ENCODE results near the gene DHX35.
A peak's percentile ranks its signal among the peaks of the same experiment; 100 is the strongest.

DHX35 gene

GRCh38 chr20:39057911-39058310 lies 95.8 kb downstream of the DHX35 start:
- DNase-seq (ENCODE audit: low spot score) (no peak), FAIRE-seq (no peak)

GRCh38 chr20:39059036-39059435 lies 96.9 kb downstream of the DHX35 start:
- DNase-seq (ENCODE audit: low spot score) (no peak), FAIRE-seq (no peak)

GRCh38 chr20:39066471-39067242 lies 104.5 kb downstream of the DHX35 start:
- FAIRE-seq (no peak), DNase-seq (ENCODE audit: low spot score) (no peak)

DNA sequence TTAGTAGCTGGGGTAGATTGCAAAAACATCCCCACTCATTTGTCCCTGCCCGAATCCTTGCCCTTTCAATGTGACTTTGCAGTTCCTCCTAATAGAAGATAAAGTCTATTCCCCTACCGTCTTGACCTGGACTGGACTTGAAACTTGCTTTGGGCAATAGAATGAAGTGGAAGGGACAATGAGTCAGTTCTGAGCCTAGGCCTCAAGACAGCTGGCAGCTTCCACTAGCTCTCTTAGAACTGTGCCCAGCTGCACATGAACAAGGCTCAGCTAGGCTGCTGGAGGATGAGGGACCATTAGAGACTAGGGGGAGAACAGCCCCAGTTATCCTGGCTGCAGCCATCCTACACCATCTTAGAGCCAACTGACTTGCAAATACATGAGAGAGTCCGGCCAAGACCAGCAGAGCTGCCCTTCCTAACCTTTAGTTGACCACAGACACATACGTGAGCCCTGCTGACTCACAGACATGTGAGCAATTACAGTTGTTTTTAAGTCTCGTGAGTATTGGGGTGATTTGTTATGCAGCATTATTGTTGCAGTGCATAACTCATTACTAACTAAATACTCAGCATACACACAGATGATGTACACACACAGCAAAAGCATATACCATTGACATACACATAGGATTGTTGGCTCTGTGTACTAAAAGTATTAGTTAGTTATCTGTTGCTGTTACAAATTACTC lies 105.5 kb downstream of the DHX35 start:
- DNase-seq (ENCODE audit: low spot score) (no peak), FAIRE-seq (no peak)

GRCh38 chr20:39069976-39070375 lies 107.8 kb downstream of the DHX35 start:
- FAIRE-seq (no peak), DNase-seq (ENCODE audit: low spot score) (no peak)

DNA sequence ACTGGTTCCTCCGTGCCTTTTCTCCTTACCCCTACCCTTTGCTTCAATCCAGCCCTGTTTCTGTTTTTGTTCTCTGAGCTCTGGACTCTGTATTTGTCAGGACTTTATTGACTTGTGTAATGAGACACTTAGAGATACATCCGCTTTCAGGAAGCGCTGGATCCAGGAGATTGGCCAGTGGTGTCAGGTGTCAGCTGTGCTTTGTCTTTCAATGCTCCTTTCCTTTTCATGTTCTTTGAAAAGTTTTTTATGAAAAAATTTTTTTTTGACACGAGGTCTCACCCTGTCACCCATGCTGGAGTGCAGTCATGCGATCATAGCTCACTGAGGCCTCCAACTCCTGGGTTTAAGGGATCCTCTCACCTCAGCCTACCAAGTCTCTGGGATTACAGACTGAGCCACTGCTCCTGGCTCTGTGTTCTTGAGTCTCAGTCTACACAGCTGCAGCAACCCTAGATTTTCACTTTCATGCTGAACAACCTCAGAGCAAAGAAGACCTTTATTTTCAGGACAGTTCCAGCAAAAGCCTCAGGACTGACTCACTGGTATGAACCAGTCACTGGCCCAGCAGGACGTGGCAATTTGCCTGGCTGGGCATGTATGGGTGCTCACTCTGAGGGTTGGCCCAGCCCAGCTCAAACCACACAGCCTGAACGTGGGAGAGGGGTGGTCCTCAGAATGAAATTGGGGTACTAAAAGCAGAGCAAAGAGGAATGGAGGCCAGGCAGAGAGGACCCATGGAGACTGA lies 108.5 kb downstream of the DHX35 start:
- FAIRE-seq (no peak), DNase-seq (ENCODE audit: low spot score) (peak; percentile 29)

DNA sequence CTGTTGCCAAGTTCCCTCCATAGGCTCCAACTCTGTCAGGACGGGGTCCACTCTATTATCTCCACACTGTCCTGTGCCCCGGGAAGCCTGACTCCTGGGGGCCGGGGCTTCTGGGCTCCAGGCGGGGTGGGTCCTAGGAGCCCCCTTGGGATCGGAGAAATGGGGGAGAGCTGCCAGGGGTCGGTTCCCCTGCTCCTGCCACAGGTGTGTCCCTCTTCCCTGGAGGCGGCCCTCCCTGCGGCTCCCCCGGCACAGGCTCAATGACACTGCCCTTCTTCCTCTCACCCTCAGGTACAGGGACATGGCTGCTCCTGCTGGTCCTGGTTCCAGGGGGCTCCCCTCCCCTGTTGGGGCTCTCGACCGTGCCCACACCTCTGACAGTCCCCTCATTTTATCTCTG lies 110.0 kb downstream of the DHX35 start:
- FAIRE-seq (no peak), DNase-seq (ENCODE audit: low spot score) (no peak)

- DNase-seq (ENCODE audit: low spot score) (no peak), FAIRE-seq (no peak)
Measured at GRCh38 chr20:39072653-39073052, 110.5 kb downstream of the DHX35 start.

DNA sequence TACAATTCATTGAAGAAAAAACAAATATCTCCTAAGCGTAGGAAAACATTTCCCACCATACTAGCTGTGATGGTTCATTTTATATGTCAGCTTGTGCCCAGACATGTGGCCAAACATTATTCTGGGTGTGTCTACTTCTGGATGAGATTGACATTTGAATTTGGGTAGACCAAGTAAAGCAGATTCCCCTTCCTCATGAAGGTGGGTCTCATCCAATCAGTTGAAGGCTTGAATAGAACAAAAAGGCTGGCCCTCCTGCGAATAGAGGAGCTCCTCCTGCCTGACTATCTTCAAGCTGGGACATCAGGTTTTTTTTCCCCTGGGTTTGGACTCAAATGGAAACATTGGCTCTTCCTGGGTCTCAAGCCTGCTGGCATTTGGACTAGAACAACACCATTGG lies 113.6 kb downstream of the DHX35 start:
- no peak for DNase-seq (ENCODE audit: low spot score)
- FAIRE-seq: no peak

DNA sequence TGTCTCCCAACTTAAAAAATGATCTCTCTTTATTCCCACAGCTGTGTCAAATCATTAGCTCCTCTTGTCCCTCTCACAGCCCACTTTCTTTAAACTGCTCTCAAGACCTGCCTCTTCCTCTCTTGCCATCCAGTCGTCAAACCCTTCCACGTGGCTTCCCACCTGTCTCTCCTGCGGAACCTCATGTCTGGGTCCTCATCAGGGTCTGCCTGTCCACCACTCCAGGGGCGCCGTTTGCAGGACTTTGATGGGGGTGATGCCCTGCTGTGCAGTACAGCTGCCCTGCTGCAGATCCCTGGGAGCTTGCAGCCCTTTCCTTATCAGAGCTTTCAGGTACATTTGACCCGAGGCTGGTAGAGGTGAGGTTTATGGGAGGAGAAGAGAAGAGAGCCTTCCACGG lies 114.8 kb downstream of the DHX35 start:
- no peak for DNase-seq (ENCODE audit: low spot score)
- no peak for FAIRE-seq

DNA sequence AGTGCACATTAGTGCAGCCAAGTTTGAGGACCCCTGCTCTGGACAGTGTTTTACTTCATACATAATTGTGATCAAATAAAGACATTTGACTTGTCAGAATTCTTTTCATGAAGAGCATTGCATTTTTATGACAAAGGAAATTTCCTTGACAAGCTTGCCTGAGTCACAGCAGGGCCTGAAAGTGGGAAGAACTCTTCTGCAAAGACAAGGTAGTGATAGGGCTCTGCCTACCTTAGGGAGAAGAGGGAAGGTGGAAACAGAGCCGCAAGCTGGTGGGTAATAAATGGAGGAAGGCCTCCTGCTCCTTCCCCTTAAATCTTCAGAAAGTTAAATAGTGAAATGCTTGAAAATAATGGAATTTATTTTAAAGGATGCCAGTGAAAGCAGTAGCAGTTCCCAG lies 118.2 kb downstream of the DHX35 start:
- no peak for DNase-seq (ENCODE audit: low spot score)
- no peak for FAIRE-seq

GRCh38 chr20:39081255-39081654 lies 119.1 kb downstream of the DHX35 start:
- no peak for FAIRE-seq
- DNase-seq (ENCODE audit: low spot score): peak; percentile 80

DNA sequence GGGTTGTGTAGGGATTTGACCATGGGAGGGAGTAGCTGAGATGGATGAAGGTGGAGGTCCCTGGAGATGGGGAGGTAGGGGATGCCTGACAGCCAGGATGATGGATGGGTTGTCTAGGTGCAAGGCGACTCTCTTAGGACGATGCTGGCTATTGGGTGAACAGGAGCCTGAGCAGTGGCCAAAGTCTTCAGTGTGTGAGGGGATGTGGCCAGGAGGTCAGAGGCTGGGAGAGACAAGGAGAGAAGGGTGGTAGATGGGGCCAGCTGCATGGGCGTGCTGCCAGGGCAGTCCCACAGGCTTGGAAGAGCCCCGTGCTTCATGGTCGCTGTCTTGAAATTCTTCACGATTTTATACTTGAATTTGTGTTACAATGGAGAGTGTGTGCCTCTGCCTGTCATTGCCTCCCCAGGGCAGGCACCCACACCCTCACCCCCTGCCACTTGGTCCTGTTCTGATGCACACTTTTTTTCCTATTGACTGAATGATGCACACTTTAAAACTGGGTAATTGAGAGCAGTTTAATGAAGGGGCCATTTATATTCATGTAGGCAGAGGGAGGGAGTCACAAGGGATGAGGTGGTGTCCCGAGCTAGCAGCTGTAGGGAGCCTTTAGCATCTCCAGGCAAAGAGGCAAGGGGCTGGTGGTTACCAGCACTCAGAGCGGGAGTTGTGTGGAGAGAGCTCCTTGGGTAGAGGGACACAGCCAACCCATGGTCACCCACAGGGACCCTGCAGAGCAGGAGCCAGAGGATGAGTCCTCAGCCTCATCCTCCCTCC lies 120.7 kb downstream of the DHX35 start:
- no peak for FAIRE-seq
- no peak for DNase-seq (ENCODE audit: low spot score)

DNA sequence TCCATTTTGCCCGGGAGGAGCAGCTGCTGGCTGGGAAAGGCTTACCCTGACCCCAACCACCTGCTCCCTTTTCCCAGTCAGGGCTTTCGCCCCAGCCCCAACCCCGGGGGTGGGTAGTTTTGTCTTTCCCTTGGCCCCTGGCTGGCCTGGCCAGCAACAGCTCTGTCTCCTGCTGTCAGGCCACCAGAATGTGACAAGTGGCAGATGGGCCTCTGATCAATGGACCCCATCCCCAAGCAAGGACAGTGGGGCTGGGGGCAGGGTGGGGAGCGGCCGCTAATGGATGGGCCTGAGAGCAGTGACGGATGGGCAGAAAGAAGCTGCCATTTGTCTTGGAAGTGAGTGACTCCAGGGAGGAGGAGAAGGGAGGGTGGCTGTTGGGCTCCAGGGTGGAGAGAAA lies 121.6 kb downstream of the DHX35 start:
- FAIRE-seq (no peak), DNase-seq (ENCODE audit: low spot score) (no peak)

DNA sequence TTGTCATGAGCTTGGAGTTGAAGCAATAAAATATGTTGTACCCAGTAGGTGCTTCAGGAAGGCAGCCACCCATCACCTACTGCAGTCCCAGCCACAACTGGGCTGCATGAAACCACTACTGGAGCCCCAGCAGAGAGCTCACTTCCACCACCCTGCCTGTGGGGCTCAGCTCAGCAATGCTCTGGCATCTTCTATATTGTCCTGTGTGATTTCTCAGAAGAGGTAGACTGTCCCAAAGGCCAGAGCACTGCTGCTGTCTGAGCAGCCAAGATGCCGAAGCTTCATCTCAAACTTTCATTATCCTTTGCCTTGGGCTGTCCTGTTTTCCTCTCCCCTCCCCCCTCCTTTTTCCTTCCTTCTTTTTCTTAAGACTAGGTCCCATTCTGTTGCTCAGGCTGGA lies 126.9 kb downstream of the DHX35 start:
- no peak for FAIRE-seq

More for the DNA sequence above, 126.9 kb downstream of the DHX35 start:
- peak; percentile 57 for DNase-seq (ENCODE audit: low spot score)

Measured in urothelium cell line (cell line).